ENCODE measurements around the gene DCST1. TPM values are rescaled to one million over a fixed set of nuclear protein-coding genes. Genes with fewer than 3 reads are reported as not detected.

Gene DCST1
- total and polyA plus RNA-seq, 2 donors (not counting 3 experiments of a cell fraction or from before 2014, with no cell fraction given): not detected

DNA sequence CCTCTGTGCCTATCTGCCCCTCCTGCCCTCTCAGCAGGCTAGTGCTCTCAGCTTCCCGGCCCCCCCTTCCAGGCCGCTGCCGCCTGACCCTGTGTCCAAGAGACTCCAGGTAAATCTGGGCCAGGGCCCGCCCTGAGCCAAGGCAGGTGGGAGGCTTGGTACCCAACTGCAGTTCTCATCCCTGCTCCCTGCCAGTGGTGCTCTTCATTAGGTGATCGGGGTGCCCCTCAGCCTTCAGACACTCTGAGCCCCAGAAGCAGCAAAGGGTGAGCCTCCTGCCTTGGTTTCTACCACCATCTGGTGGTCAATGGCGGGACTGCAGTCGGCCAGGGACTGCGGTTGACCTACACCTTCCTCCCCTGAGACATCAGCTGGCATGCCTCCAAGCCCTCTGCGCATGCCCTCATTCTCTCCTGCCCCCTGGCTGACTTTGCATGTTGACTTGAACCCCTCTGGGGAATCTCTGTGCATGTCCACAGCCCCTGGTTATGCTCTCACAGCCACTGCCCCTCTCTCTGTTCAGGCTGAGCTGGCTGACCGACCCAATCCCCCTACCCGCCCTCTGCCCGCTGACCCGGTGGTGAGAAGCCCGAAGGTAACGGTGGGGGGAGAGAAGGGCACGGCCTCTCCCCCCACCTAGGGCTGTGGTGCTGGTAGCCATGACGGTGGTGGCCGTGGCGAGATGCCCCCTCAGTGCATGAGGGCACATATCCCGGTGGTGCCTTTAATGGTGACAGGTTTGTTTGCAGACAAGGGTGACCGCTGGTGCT lies 27.9 kb downstream of the DCST1 start:
- Histone ChIP-seq H3K4me3 (replicated peaks in 1 of 3; ENCODE audit: insufficient read depth in 1 of 3, low read depth in 1 of 3, low read length in 3 of 3) (no peak overlapping the region), H4K20me1 (replicated peaks; ENCODE audit: control insufficient read depth, extremely low read depth, insufficient read depth, low read length) (no peaks in the 10 kb centered on the region), H2AFZ (ENCODE audit: low read depth, low read length) (no peak overlapping the region), H3K27ac (ENCODE audit: insufficient read depth, low read depth, low read length) (no peak overlapping the region), H3K9me3 (replicated peaks; ENCODE audit: control insufficient read depth, insufficient read depth, low read length) (no peaks in the 10 kb centered on the region), H3K27me3 (ENCODE audit: control insufficient read depth in 2 of 2, insufficient read depth in 2 of 2, low read length in 2 of 2) (no peaks in the 10 kb centered on the region), H3K9me1 (replicated peaks; ENCODE audit: control insufficient read depth, extremely low read depth, insufficient read depth, low read length) (no peaks in the 10 kb centered on the region), H3K36me3 (ENCODE audit: control insufficient read depth in 2 of 2, extremely low read depth in 1 of 2, insufficient read depth in 2 of 2, low read length in 2 of 2) (peaks cover 7 to 34% of the 10 kb centered on the region in 2 experiments), H3K4me2 (ENCODE audit: insufficient read depth, low read length) (no peak overlapping the region), H3K4me1 (ENCODE audit: control insufficient read depth, extremely low read depth, insufficient read depth, low read length) (peaks cover 10% of the 10 kb centered on the region), H3K9ac (replicated peaks; ENCODE audit: extremely low read depth, insufficient read depth, low read length) (no peak overlapping the region), H3K79me2 (ENCODE audit: control insufficient read depth, insufficient read depth, low read length) (peaks cover 5% of the 10 kb centered on the region)
- BruUV-seq (replicated peaks): no TSS peak
- dilution Hi-C loops (cut with MboI; ENCODE audit: extremely low pct_ligation_motif_present, low sequenced_read_pairs): no loop called here
- peak; percentile 31 for TF ChIP-seq POLR2AphosphoS5 (IDR thresholded peaks at IDR 0.05; ENCODE audit: insufficient read depth, low read depth, low read length)
- TF ChIP-seq, protein P1, sequence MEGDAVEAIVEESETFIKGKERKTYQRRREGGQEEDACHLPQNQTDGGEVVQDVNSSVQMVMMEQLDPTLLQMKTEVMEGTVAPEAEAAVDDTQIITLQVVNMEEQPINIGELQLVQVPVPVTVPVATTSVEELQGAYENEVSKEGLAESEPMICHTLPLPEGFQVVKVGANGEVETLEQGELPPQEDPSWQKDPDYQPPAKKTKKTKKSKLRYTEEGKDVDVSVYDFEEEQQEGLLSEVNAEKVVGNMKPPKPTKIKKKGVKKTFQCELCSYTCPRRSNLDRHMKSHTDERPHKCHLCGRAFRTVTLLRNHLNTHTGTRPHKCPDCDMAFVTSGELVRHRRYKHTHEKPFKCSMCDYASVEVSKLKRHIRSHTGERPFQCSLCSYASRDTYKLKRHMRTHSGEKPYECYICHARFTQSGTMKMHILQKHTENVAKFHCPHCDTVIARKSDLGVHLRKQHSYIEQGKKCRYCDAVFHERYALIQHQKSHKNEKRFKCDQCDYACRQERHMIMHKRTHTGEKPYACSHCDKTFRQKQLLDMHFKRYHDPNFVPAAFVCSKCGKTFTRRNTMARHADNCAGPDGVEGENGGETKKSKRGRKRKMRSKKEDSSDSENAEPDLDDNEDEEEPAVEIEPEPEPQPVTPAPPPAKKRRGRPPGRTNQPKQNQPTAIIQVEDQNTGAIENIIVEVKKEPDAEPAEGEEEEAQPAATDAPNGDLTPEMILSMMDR (IDR thresholded peaks at IDR 0.05; ENCODE audit: extremely low read depth in 1 of 2, insufficient read depth in 1 of 2, low read depth in 1 of 2, low read length in 2 of 2): peak; percentile 96
- no peak for TF ChIP-seq FOS (IDR thresholded peaks at IDR 0.05; ENCODE audit: borderline replicate concordance, insufficient read depth, low read length)
- ChIA-PET CTCF (interaction anchor here (0.6 to 3.7 kb wide), 28 partner anchors 9 to 502 kb away, joined by 3 to 67 read pairs (median 5); partner anchors contain the start of genes ADAM15, CKS1B, FLAD1 and KRTCAP2), POLR2A (interaction anchor here (1.1 kb wide), 1 partner anchor 63 kb away, joined by 3 read pairs; no protein-coding TSS in a partner anchor)
- intact Hi-C loops (cut with micrococcal nuclease): loop anchor here (1.0 kb wide), 4 partner anchors 9 to 155 kb away; no protein-coding TSS in a partner anchor
- FAIRE-seq (peak; percentile 94), DNase-seq (ENCODE audit: low read depth, low spot score) (peak; percentile 78)
